Measurements from ENCODE around the gene MMP17. TPM values are rescaled to one million over a fixed set of nuclear protein-coding genes. Genes with fewer than 3 reads are reported as not detected.

Gene MMP17
- total and polyA plus RNA-seq, 2 of the 4 experiments (the other 2 are of a cell fraction) = 1.4 to 11.8 TPM

DNA sequence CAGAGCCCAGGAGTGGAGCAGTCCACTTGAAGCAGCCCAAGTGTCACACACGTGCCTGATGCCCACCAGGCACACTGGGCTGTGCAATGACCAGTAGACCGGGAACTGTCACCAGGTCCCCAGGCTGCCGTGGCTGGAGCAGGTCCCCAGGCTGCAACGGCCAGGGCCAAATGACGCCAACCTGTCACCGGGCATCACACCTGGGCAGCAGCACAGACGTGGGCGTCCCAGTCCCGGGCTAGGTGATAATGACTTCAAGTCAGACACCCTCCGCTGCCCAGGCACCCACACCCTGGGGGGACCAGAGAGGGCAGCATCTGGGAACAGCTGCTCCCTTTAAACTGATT is 30.6 kb upstream of the MMP17 start:
- Histone ChIP-seq H3K9me3 (ENCODE audit: control insufficient read depth, insufficient read depth, low read length) (no peaks in the 10 kb centered on the region), H3K18ac (ENCODE audit: low read depth, low read length) (no peak overlapping the region), H3K36me3 (ENCODE audit: control insufficient read depth, insufficient read depth, low read length) (peaks cover 41% of the 10 kb centered on the region), H3K27me3 (ENCODE audit: control insufficient read depth, insufficient read depth, low read length) (no peaks in the 10 kb centered on the region), H3K4ac (ENCODE audit: low read depth, low read length) (no peak overlapping the region), H4K20me1 (ENCODE audit: insufficient read depth, low read length) (no peaks in the 10 kb centered on the region), H2BK20ac (ENCODE audit: low read depth, low read length) (no peak overlapping the region), H3K4me1 (ENCODE audit: control insufficient read depth, insufficient read depth, low read length) (no peaks in the 10 kb centered on the region), H3K79me1 (ENCODE audit: low read depth in 1 of 2, low read length in 2 of 2) (0 out of 4 replicates have a peak, but pooled peaks cover 0 to 5% of the 10 kb centered on the region in 2 experiments), H4K5ac (ENCODE audit: low read depth, low read length) (no peak overlapping the region), H3K23ac (ENCODE audit: low read depth, low read length) (no peak overlapping the region), H2BK15ac (ENCODE audit: low read depth, low read length) (no peak overlapping the region), H2AK5ac (ENCODE audit: low read depth, low read length) (no peak overlapping the region), H3K56ac (ENCODE audit: extremely low read depth, insufficient read depth, low read length) (no peak overlapping the region), H2BK5ac (ENCODE audit: low read depth, low read length, poor library complexity, severe bottlenecking) (no peak overlapping the region), H3K4me3 (ENCODE audit: insufficient read depth, low read depth, low read length) (no peak overlapping the region), H3K9ac (ENCODE audit: low read depth, low read length) (no peak overlapping the region), H2AFZ (replicated peaks; ENCODE audit: low read length, poor library complexity) (no peak overlapping the region), H3K27ac (ENCODE audit: insufficient read depth, low read length) (no peak overlapping the region), H4K8ac (ENCODE audit: low read depth in 2 of 2, low read length in 2 of 2) (no peak overlapping the region), H2AK9ac (replicated peaks; ENCODE audit: low read depth, low read length, poor library complexity) (no peak overlapping the region), H3K4me2 (ENCODE audit: low read depth, low read length) (no peak overlapping the region), H2BK120ac (ENCODE audit: low read depth, low read length) (no peak overlapping the region), H3K14ac (replicated peaks; ENCODE audit: low read depth, low read length) (no peak overlapping the region), H3K9me1 (ENCODE audit: insufficient read depth, low read length) (no peaks in the 10 kb centered on the region), H4K91ac (ENCODE audit: insufficient read depth, low read depth, low read length) (no peak overlapping the region)
- no peak for DNase-seq
- no peak for TF ChIP-seq CEBPB (IDR thresholded peaks at IDR 0.05; ENCODE audit: low read depth, low read length)
- TF ChIP-seq, protein P1, sequence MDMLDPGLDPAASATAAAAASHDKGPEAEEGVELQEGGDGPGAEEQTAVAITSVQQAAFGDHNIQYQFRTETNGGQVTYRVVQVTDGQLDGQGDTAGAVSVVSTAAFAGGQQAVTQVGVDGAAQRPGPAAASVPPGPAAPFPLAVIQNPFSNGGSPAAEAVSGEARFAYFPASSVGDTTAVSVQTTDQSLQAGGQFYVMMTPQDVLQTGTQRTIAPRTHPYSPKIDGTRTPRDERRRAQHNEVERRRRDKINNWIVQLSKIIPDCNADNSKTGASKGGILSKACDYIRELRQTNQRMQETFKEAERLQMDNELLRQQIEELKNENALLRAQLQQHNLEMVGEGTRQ (IDR thresholded peaks at IDR 0.05; ENCODE audit: low read depth, low read length) = no peak
- TF ChIP-seq BHLHE40 (IDR thresholded peaks at IDR 0.05; ENCODE audit: low read depth, low read length) = no peak
- no peak for TF ChIP-seq SMC3 (IDR thresholded peaks at IDR 0.05; ENCODE audit: low read depth, low read length)
- POLR2A ChIA-PET (ENCODE audit: unreplicated experiment) = no interaction called here
- CTCF ChIA-PET = no interaction called here
- 92% methylated on average over 2 of the region's 10 CpGs; no CpG with 5 or more reads in 1 of the 2 experiments for WGBS, 2 experiments (ENCODE audit: extremely low coverage in 2 of 2, insufficient read length in 1 of 2)
- no TSS peak for BruUV-seq (replicated peaks)
- ATAC-seq (ENCODE audit: low read depth) = no peak
- intact Hi-C loops (cut with micrococcal nuclease) = no loop called here
- dilution Hi-C loops (cut with HindIII; ENCODE audit: low sequenced_read_pairs, unreplicated experiment) = no loop called here
- in situ Hi-C loops (cut with MboI; ENCODE audit: low sequenced_read_pairs) = no loop called here
